Measurements from ENCODE around the gene C6orf89. TPM values are rescaled to one million over a fixed set of nuclear protein-coding genes. Genes with fewer than 3 reads are reported as not detected.

The C6orf89 gene
- total and polyA plus RNA-seq, 3 experiments from 2014 or later = 37.4 to 51.6 (median 40.0) TPM

DNA sequence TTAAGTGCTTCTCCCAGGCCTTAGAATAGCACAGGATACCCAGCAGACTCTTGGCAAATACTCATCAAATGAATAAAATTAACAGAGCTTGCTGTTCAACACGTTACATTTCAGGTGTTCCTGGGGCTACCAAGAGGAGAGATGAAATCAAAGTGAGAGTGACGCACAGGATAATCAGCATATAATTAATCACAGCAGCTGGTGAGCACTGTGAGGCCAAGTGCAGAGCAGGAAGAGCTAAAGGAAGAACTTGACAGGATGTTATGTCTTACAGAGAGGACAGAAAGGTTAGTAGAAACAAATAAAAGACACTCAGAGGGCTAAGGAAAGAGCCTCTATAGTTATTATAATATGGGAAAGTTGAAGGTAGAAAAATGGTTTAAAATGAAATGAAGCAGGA lies 19.9 kb upstream of the C6orf89 start:
- H3K36me3 ChIP-seq (ENCODE audit: insufficient read depth, low read length) = no peaks in the 10 kb centered on the region
- no peak overlapping the region for H3K4me3 ChIP-seq (ENCODE audit: low read length)
- Mint-ChIP-seq H3K27me3 (no peaks in the 10 kb centered on the region), H3K27ac (peak overlapping the region in 1 of 8 donors; percentile 71), H3K36me3 (peaks cover 7 to 88% (median 33%) of the 10 kb centered on the region in 3 donors), H3K4me1 (peaks cover 49 to 67% (median 52%) of the 10 kb centered on the region in 3 donors), H3K9me3 (no peaks in the 10 kb centered on the region), H3K4me3 (no peak overlapping the region)
- ChIA-PET CTCF (interaction anchor here (1.7 to 2.2 kb wide), 2 partner anchors 15 to 153 kb away, joined by 4 to 7 read pairs; no protein-coding TSS in a partner anchor), POLR2A (no interaction called here)
- no peak for DNase-seq
- H3K4me1 ChIP-seq (ENCODE audit: insufficient read depth, low read length) = no peaks in the 10 kb centered on the region
- H3K27me3 ChIP-seq (ENCODE audit: insufficient read depth, low read length, poor library complexity, severe bottlenecking) = no peaks in the 10 kb centered on the region
- H3K9me3 ChIP-seq (ENCODE audit: low read length) = no peaks in the 10 kb centered on the region
- H3K27ac ChIP-seq (ENCODE audit: low read depth, low read length) = no peak overlapping the region

- POLR2A ChIA-PET = no interaction called here
- H3K36me3 ChIP-seq (ENCODE audit: insufficient read depth, low read length) = no peaks in the 10 kb centered on the region
Measured at GRCh38 chr6:36867471-36868224, 18.1 kb upstream of the C6orf89 start.

GRCh38 chr6:36871686-36872085 lies 14.1 kb upstream of the C6orf89 start:
- DNase-seq = no peak
- CTCF ChIA-PET = interaction anchor here (1.4 to 6.0 kb wide), 3 partner anchors 13 to 146 kb away, joined by 3 to 63 read pairs (median 5); partner anchors contain the start of gene C6orf89
- Histone ChIP-seq H3K4me1 (ENCODE audit: insufficient read depth, low read length) (peaks cover 24% of the 10 kb centered on the region), H3K27me3 (ENCODE audit: insufficient read depth, low read length, poor library complexity, severe bottlenecking) (no peaks in the 10 kb centered on the region), H3K9me3 (ENCODE audit: low read length) (no peaks in the 10 kb centered on the region), H3K36me3 (ENCODE audit: insufficient read depth, low read length) (no peaks in the 10 kb centered on the region), H3K27ac (ENCODE audit: low read depth, low read length) (no peak overlapping the region), H3K4me3 (ENCODE audit: low read length) (no peak overlapping the region)
- POLR2A ChIA-PET = no interaction called here
- peaks cover 7 to 53% (median 17%) of the 10 kb centered on the region in 3 donors for H3K36me3 Mint-ChIP-seq
- H3K27me3 Mint-ChIP-seq = peaks cover under 1 to 5% of the 10 kb centered on the region in 2 donors
- H3K9me3 Mint-ChIP-seq = no peaks in the 10 kb centered on the region
- H3K4me1 Mint-ChIP-seq = peaks cover 50 to 70% (median 52%) of the 10 kb centered on the region in 3 donors
- peak overlapping the region in 3 of 7 donors; percentile 12 to 50 (median 23) for H3K4me3 Mint-ChIP-seq
- H3K27ac Mint-ChIP-seq = no peak overlapping the region

More at GRCh38 chr6:36867471-36868224, 18.1 kb upstream of the C6orf89 start:
- no peak for DNase-seq
- peaks cover 7 to 83% (median 36%) of the 10 kb centered on the region in 3 donors for H3K36me3 Mint-ChIP-seq
- Histone ChIP-seq H3K4me3 (ENCODE audit: low read length) (no peak overlapping the region), H3K9me3 (ENCODE audit: low read length) (no peaks in the 10 kb centered on the region), H3K27me3 (ENCODE audit: insufficient read depth, low read length, poor library complexity, severe bottlenecking) (no peaks in the 10 kb centered on the region), H3K4me1 (ENCODE audit: insufficient read depth, low read length) (peaks cover 3% of the 10 kb centered on the region), H3K27ac (ENCODE audit: low read depth, low read length) (no peak overlapping the region)
- no peaks in the 10 kb centered on the region for H3K27me3 Mint-ChIP-seq
- H3K4me3 Mint-ChIP-seq = peak overlapping the region in 1 of 7 donors; percentile 4
- H3K4me1 Mint-ChIP-seq = peaks cover 56 to 74% (median 59%) of the 10 kb centered on the region in 3 donors
- no peaks in the 10 kb centered on the region for H3K9me3 Mint-ChIP-seq
- H3K27ac Mint-ChIP-seq = peak overlapping the region in 2 of 8 donors; percentile 4 to 12
- CTCF ChIA-PET = interaction anchor here (1.9 kb wide), 1 partner anchor 17 kb away, joined by 4 read pairs; no protein-coding TSS in a partner anchor

- Histone ChIP-seq H3K4me3 (ENCODE audit: low read length) (no peak overlapping the region), H3K27me3 (ENCODE audit: insufficient read depth, low read length, poor library complexity, severe bottlenecking) (no peaks in the 10 kb centered on the region), H3K36me3 (ENCODE audit: insufficient read depth, low read length) (no peaks in the 10 kb centered on the region), H3K4me1 (ENCODE audit: insufficient read depth, low read length) (peaks cover 24% of the 10 kb centered on the region), H3K9me3 (ENCODE audit: low read length) (no peaks in the 10 kb centered on the region), H3K27ac (ENCODE audit: low read depth, low read length) (peak overlapping the region; percentile 89)
- no peaks in the 10 kb centered on the region for H3K9me3 Mint-ChIP-seq
- peaks cover 2 to 38% (median 8%) of the 10 kb centered on the region in 3 donors for H3K36me3 Mint-ChIP-seq
- H3K4me3 Mint-ChIP-seq = peak overlapping the region; percentile 96 to 100 (median 100)
- H3K4me1 Mint-ChIP-seq = peaks cover 39 to 56% (median 41%) of the 10 kb centered on the region in 3 donors
- no peak for DNase-seq
- peaks cover 10 to 12% of the 10 kb centered on the region in 2 donors for H3K27me3 Mint-ChIP-seq
- ChIA-PET CTCF (interaction anchor here (0.6 to 6.0 kb wide), 4 partner anchors 12 to 265 kb away, joined by 3 to 63 read pairs (median 16); partner anchors contain the start of gene C6orf89), POLR2A (interaction anchor here (3.6 kb wide), 1 partner anchor 12 kb away, joined by 21 read pairs; the partner anchor contains the start of gene C6orf89)
- peak overlapping the region in 5 of 8 donors; percentile 94 to 100 (median 99) for H3K27ac Mint-ChIP-seq
Measured at GRCh38 chr6:36873115-36873514, 12.6 kb upstream of the C6orf89 start.

- Mint-ChIP-seq H3K4me1 (peaks cover 37 to 49% (median 37%) of the 10 kb centered on the region in 3 donors), H3K9me3 (no peaks in the 10 kb centered on the region), H3K36me3 (peaks cover 0 to 33% (median 6%) of the 10 kb centered on the region in 3 donors), H3K27ac (peak overlapping the region; percentile 94 to 100 (median 99)), H3K27me3 (peaks cover 11 to 15% of the 10 kb centered on the region in 2 donors), H3K4me3 (peak overlapping the region; percentile 96 to 100 (median 100))
- peak overlapping the region; percentile 87 for H3K4me3 ChIP-seq (ENCODE audit: low read length)
- no peak for DNase-seq
- no peaks in the 10 kb centered on the region for H3K9me3 ChIP-seq (ENCODE audit: low read length)
- POLR2A ChIA-PET = interaction anchor here (0.6 to 3.6 kb wide), 3 partner anchors 11 to 298 kb away, joined by 3 to 21 read pairs (median 15); partner anchors contain the start of genes C6orf89 and MTCH1
- peaks cover 24% of the 10 kb centered on the region for H3K4me1 ChIP-seq (ENCODE audit: insufficient read depth, low read length)
- peak overlapping the region; percentile 89 for H3K27ac ChIP-seq (ENCODE audit: low read depth, low read length)
- H3K27me3 ChIP-seq (ENCODE audit: insufficient read depth, low read length, poor library complexity, severe bottlenecking) = peaks cover under 1% of the 10 kb centered on the region
- H3K36me3 ChIP-seq (ENCODE audit: insufficient read depth, low read length) = no peaks in the 10 kb centered on the region
- CTCF ChIA-PET = interaction anchor here (0.6 to 6.0 kb wide), 9 partner anchors 11 to 297 kb away, joined by 3 to 63 read pairs (median 4); partner anchors contain the start of genes C6orf89, MTCH1 and PIM1
Measured at GRCh38 chr6:36873612-36874442, 11.9 kb upstream of the C6orf89 start.

- peak within 1 kb of the TSS; percentile 94 to 100 (median 99) for H3K27ac Mint-ChIP-seq
- H3K27me3 Mint-ChIP-seq = peaks cover 13 to 23% of the 10 kb centered on the region in 2 donors
Measured at GRCh38 chr6:36874443-36875249, 11.1 kb upstream of the C6orf89 start, which contains the start of gene PPIL1. Gene PPIL1 (minus strand): TSS chr6:36874803. CDS start chr6:36874772, 31 bp downstream.

More at GRCh38 chr6:36874443-36875249, 11.1 kb upstream of the C6orf89 start, which contains the start of gene PPIL1:
- peaks cover 3% of the 10 kb centered on the region for H3K27me3 ChIP-seq (ENCODE audit: insufficient read depth, low read length, poor library complexity, severe bottlenecking)
- H3K9me3 Mint-ChIP-seq = no peaks in the 10 kb centered on the region
- H3K4me1 Mint-ChIP-seq = peaks cover 34 to 45% (median 37%) of the 10 kb centered on the region in 3 donors
- H3K4me1 ChIP-seq (ENCODE audit: insufficient read depth, low read length) = peaks cover 24% of the 10 kb centered on the region
- POLR2A ChIA-PET = interaction anchor here (0.5 to 3.6 kb wide), 6 partner anchors 11 to 299 kb away, joined by 3 to 21 read pairs (median 4); partner anchors contain the start of genes C6orf89 and MTCH1
- DNase-seq = peak; percentile 76 to 92 (median 89)
- CTCF ChIA-PET = interaction anchor here (1.0 to 6.0 kb wide), 10 partner anchors 10 to 335 kb away, joined by 3 to 63 read pairs (median 4); partner anchors contain the start of genes C6orf89, MTCH1 and PIM1
- H3K4me3 Mint-ChIP-seq = peak within 1 kb of the TSS; percentile 96 to 100 (median 100)
- peak within 1 kb of the TSS; percentile 87 for H3K4me3 ChIP-seq (ENCODE audit: low read length)
- H3K9me3 ChIP-seq (ENCODE audit: low read length) = no peaks in the 10 kb centered on the region
- peak within 1 kb of the TSS; percentile 89 for H3K27ac ChIP-seq (ENCODE audit: low read depth, low read length)
- no peaks in the 10 kb centered on the region for H3K36me3 ChIP-seq (ENCODE audit: insufficient read depth, low read length)
- peaks cover 0 to 28% (median 6%) of the 10 kb centered on the region in 3 donors for H3K36me3 Mint-ChIP-seq

Measured in CD8-positive, alpha-beta memory T cell (primary cell).